ENCODE measurements around the gene S1PR4.

S1PR4 gene

GRCh38 chr19:3211191-3211590 is 32.6 kb downstream of the S1PR4 start:
- no peaks in the 10 kb centered on the region for H3K9me3 ChIP-seq (ENCODE audit: insufficient read depth, low read length)
- H4K20me1 ChIP-seq (ENCODE audit: low read depth, low read length): no peaks in the 10 kb centered on the region
- H2AFZ ChIP-seq (ENCODE audit: low read depth, low read length, severe bottlenecking): no peak overlapping the region
- H3K36me3 ChIP-seq (ENCODE audit: low read length): no peaks in the 10 kb centered on the region
- TF ChIP-seq CTCF (IDR thresholded peaks at IDR 0.05; ENCODE audit: insufficient read depth, low read length, poor library complexity, severe bottlenecking): no peak
- no peak for TF ChIP-seq EZH2phosphoT487 (conservative IDR thresholded peaks at IDR 0.05; ENCODE audit: low read length)
- no peak overlapping the region for H3K9ac ChIP-seq (ENCODE audit: low read length)
- no peaks in the 10 kb centered on the region for H3F3A ChIP-seq (ENCODE audit: insufficient read depth)
- no peak overlapping the region for H3K4me2 ChIP-seq (ENCODE audit: low read depth, low read length, poor library complexity, severe bottlenecking)
- H3K27ac ChIP-seq (ENCODE audit: low read depth, low read length): no peak overlapping the region
- no peak overlapping the region for H3K4me3 ChIP-seq (ENCODE audit: insufficient read depth, low read length, poor library complexity, severe bottlenecking)
- H3K79me2 ChIP-seq (ENCODE audit: insufficient read depth, low read length): no peaks in the 10 kb centered on the region
- no peaks in the 10 kb centered on the region for H3K9me2 ChIP-seq (replicated peaks; ENCODE audit: insufficient read depth, low read length)
- H3K27me3 ChIP-seq (ENCODE audit: low read length): no peaks in the 10 kb centered on the region

GRCh38 chr19:3213159-3213558 is 34.6 kb downstream of the S1PR4 start:
- H3K36me3 ChIP-seq (ENCODE audit: low read length): no peaks in the 10 kb centered on the region
- H3K4me3 ChIP-seq (ENCODE audit: insufficient read depth, low read length, poor library complexity, severe bottlenecking): no peak overlapping the region
- no peaks in the 10 kb centered on the region for H3K9me2 ChIP-seq (replicated peaks; ENCODE audit: insufficient read depth, low read length)
- no peak overlapping the region for H3K4me2 ChIP-seq (ENCODE audit: low read depth, low read length, poor library complexity, severe bottlenecking)
- H3K9me3 ChIP-seq (ENCODE audit: insufficient read depth, low read length): no peaks in the 10 kb centered on the region
- H3K9ac ChIP-seq (ENCODE audit: low read length): no peak overlapping the region
- H4K20me1 ChIP-seq (ENCODE audit: low read depth, low read length): no peaks in the 10 kb centered on the region
- TF ChIP-seq EZH2phosphoT487 (conservative IDR thresholded peaks at IDR 0.05; ENCODE audit: low read length): no peak
- no peak for TF ChIP-seq CTCF (IDR thresholded peaks at IDR 0.05; ENCODE audit: insufficient read depth, low read length, poor library complexity, severe bottlenecking)
- no peak overlapping the region for H3K27ac ChIP-seq (ENCODE audit: low read depth, low read length)
- no peaks in the 10 kb centered on the region for H3K27me3 ChIP-seq (ENCODE audit: low read length)
- H3K79me2 ChIP-seq (ENCODE audit: insufficient read depth, low read length): no peaks in the 10 kb centered on the region
- H2AFZ ChIP-seq (ENCODE audit: low read depth, low read length, severe bottlenecking): no peak overlapping the region
- no peaks in the 10 kb centered on the region for H3F3A ChIP-seq (ENCODE audit: insufficient read depth)

GRCh38 chr19:3216874-3217273 is 38.3 kb downstream of the S1PR4 start:
- Histone ChIP-seq H3K27me3 (ENCODE audit: low read length) (no peaks in the 10 kb centered on the region), H3K4me2 (ENCODE audit: low read depth, low read length, poor library complexity, severe bottlenecking) (no peak overlapping the region), H3K9me2 (replicated peaks; ENCODE audit: insufficient read depth, low read length) (no peaks in the 10 kb centered on the region), H3K79me2 (ENCODE audit: insufficient read depth, low read length) (no peaks in the 10 kb centered on the region), H3F3A (ENCODE audit: insufficient read depth) (no peaks in the 10 kb centered on the region), H3K9ac (ENCODE audit: low read length) (no peak overlapping the region), H3K4me3 (ENCODE audit: insufficient read depth, low read length, poor library complexity, severe bottlenecking) (no peak overlapping the region), H3K36me3 (ENCODE audit: low read length) (no peaks in the 10 kb centered on the region), H3K27ac (ENCODE audit: low read depth, low read length) (no peak overlapping the region), H3K9me3 (ENCODE audit: insufficient read depth, low read length) (no peaks in the 10 kb centered on the region), H4K20me1 (ENCODE audit: low read depth, low read length) (no peaks in the 10 kb centered on the region), H2AFZ (ENCODE audit: low read depth, low read length, severe bottlenecking) (no peak overlapping the region)
- TF ChIP-seq EZH2phosphoT487 (conservative IDR thresholded peaks at IDR 0.05; ENCODE audit: low read length) (no peak), CTCF (IDR thresholded peaks at IDR 0.05; ENCODE audit: insufficient read depth, low read length, poor library complexity, severe bottlenecking) (no peak)

Data from SU-DHL-6 (cell line).